ENCODE data around the gene SPAG16.

- no peak for TF ChIP-seq RAD21 (conservative IDR thresholded peaks at IDR 0.05 in 1 of 2, IDR thresholded peaks at IDR 0.05 in 1 of 2)
- no peak for TF ChIP-seq ESRRA (IDR thresholded peaks at IDR 0.05; ENCODE audit: borderline replicate concordance, low read length)
- no peak for TF ChIP-seq CTCF (IDR thresholded peaks at IDR 0.05)
- TF ChIP-seq CHD2 (IDR thresholded peaks at IDR 0.05; ENCODE audit: low read length, partially characterized antibody) = no peak
- no peak for TF ChIP-seq RFX5 (IDR thresholded peaks at IDR 0.05)
Measured at GRCh38 chr2:214232271-214232670, 948.0 kb downstream of the SPAG16 start.

Measured in A549 (cell line).